IPS-20b (cell line): ENCODE measurements around the gene EPB41L4B.
"Not testable (repeated sequence)": the region's sequence is repeated elsewhere in the genome, so short reads cannot be mapped to it uniquely, and the experiment has no call there.

Source experiments
- H3K27ac ChIP-seq: one replicate; pipeline ENCODE4 v1.5.1; 2013; ENCODE audit warnings: low read length
- H3K27me3 ChIP-seq: 2 replicates; pipeline ENCODE4 v1.6.1; 2013; ENCODE audit warnings: mild to moderate bottlenecking, low read length, inconsistent platforms; ENCODE audit not compliant: insufficient read depth
- H3K36me3 ChIP-seq: 2 replicates; pipeline ENCODE4 v1.6.1; 2013; ENCODE audit warnings: low read depth, mild to moderate bottlenecking, inconsistent platforms, low read length, moderate library complexity; ENCODE audit not compliant: insufficient read depth
- H3K4me1 ChIP-seq: 2 replicates; pipeline ENCODE4 v1.6.1; 2013; ENCODE audit warnings: mild to moderate bottlenecking, control low read depth, inconsistent platforms, low read length, moderate library complexity; ENCODE audit not compliant: insufficient read depth
- H3K4me3 ChIP-seq: 2 replicates; pipeline ENCODE4 v1.5.1; 2013; ENCODE audit warnings: mild to moderate bottlenecking, low read length, inconsistent platforms
- H3K9ac ChIP-seq: 2 replicates; pipeline ENCODE4 v1.6.1; 2013; ENCODE audit warnings: low read depth, mild to moderate bottlenecking, inconsistent platforms, low read length, moderate library complexity
- H3K9me3 ChIP-seq: 2 replicates; pipeline ENCODE4 v1.6.1; 2013; ENCODE audit warnings: mild to moderate bottlenecking, low read depth, low read length, inconsistent platforms; ENCODE audit not compliant: insufficient read depth

Gene EPB41L4B

GRCh38 chr9:109290385-109290784 is 30.5 kb downstream of the EPB41L4B start:
- no peaks in the 10 kb centered on the region for H3K27me3 ChIP-seq
- H3K27ac ChIP-seq = no peak overlapping the region
- H3K36me3 ChIP-seq = no peaks in the 10 kb centered on the region
- H3K9me3 ChIP-seq = no peaks in the 10 kb centered on the region
- H3K9ac ChIP-seq = no peak overlapping the region
- no peak overlapping the region for H3K4me3 ChIP-seq
- 0 out of 2 replicates have a peak, but pooled peaks cover 4% of the 10 kb centered on the region for H3K4me1 ChIP-seq

DNA sequence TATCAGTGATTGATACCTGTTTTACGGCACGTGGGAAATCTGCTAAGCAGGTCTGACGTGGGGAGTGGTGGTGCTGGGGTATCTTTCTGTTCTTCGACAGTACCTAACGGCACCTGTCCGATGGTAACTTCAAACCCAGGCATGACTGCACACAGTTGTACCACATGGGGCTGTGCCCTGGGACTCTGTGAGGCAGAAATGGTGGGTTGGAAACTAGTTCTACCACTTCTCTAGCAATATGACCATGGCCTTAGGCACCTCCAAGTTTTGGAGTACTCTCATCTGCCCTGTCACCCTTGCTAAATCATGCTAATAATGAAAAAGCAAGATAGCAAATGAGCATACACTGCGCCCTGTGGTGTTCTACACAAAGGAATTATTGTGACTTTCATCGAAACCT is 30.9 kb downstream of the EPB41L4B start:
- Histone ChIP-seq H3K36me3 (no peaks in the 10 kb centered on the region), H3K9me3 (no peaks in the 10 kb centered on the region), H3K4me1 (0 out of 2 replicates have a peak, but pooled peaks cover 4% of the 10 kb centered on the region), H3K27ac (no peak overlapping the region), H3K4me3 (no peak overlapping the region), H3K9ac (no peak overlapping the region), H3K27me3 (no peaks in the 10 kb centered on the region)

DNA sequence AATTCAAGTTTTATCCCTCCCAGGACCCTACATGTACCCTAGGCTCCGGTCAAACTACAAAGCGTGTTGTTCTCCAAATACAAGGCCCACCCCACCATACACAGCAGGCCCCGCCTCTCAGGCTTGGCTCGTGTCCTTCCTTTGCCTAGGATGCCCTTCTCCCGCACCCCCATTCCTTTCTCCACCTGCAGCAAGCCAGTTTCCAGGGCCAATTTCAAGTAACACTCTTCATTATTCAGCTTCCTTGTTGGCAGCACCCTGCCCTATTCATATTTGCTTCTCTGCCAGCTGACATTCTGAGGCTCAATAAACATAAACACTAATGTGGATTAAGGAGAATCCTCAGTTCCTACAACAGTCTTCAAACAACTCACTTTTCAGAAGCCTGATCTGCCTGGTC is 31.7 kb downstream of the EPB41L4B start:
- Histone ChIP-seq H3K4me3 (no peak overlapping the region), H3K4me1 (0 out of 2 replicates have a peak, but pooled peaks cover 4% of the 10 kb centered on the region), H3K27ac (no peak overlapping the region), H3K27me3 (no peaks in the 10 kb centered on the region), H3K9ac (no peak overlapping the region), H3K9me3 (no peaks in the 10 kb centered on the region), H3K36me3 (no peaks in the 10 kb centered on the region)

- 0 out of 2 replicates have a peak, but pooled peaks cover 4% of the 10 kb centered on the region for H3K4me1 ChIP-seq
- no peaks in the 10 kb centered on the region for H3K36me3 ChIP-seq
- H3K9ac ChIP-seq = no peak overlapping the region
- H3K4me3 ChIP-seq = no peak overlapping the region
- H3K27ac ChIP-seq = no peak overlapping the region
- no peaks in the 10 kb centered on the region for H3K27me3 ChIP-seq
- H3K9me3 ChIP-seq = no peaks in the 10 kb centered on the region
Observed at GRCh38 chr9:109286981-109287380, 33.9 kb downstream of the EPB41L4B start.

DNA sequence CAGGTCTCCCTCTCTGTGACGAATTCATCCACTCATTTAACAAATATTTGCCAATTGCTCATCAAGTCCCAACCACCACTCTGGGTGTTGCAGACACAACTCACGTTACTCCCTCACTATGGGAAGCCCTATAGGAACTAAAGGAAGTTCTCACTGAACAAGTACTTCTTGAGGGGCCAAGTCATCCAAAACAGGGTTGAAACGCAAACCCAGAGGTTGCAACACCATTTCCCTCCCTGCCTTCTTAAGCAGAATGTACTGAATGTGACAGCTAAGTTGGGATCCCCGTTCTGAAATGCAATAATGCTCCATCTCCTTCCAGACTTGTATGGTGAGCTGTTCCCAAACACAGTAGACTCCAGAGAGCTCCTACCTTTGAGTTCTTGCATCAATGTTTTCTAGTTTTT is 34.3 kb downstream of the EPB41L4B start:
- H3K9ac ChIP-seq = no peak overlapping the region
- H3K9me3 ChIP-seq = no peaks in the 10 kb centered on the region
- H3K27me3 ChIP-seq = no peaks in the 10 kb centered on the region
- H3K27ac ChIP-seq = no peak overlapping the region
- no peaks in the 10 kb centered on the region for H3K36me3 ChIP-seq
- H3K4me1 ChIP-seq = 0 out of 2 replicates have a peak, but pooled peaks cover 4% of the 10 kb centered on the region
- no peak overlapping the region for H3K4me3 ChIP-seq

DNA sequence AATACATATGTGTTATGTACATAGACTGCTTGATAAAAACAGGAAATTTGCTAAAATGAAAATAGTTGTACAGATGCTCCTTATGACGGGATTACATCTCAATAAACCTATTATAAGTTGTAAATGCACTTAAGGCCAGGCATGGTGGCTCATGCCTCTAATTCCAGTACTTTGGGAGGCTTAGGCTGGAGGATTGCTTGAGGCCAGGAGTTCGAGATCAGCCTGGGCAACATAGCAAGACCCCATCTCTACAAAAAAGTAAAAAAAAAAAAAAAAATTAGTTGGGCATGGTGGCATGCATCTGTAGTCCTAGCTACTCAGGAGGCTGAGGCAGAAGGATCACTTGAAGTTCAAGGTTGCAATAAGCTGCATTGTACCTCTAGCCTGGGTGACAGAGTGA is 37.2 kb downstream of the EPB41L4B start:
- H3K27me3 ChIP-seq, H3K36me3 ChIP-seq, H3K4me1 ChIP-seq, H3K9me3 ChIP-seq, H3K27ac ChIP-seq, H3K4me3 ChIP-seq, H3K9ac ChIP-seq: not testable (repeated sequence)

GRCh38 chr9:109283012-109283411 is 37.8 kb downstream of the EPB41L4B start:
- H3K36me3 ChIP-seq = no peaks in the 10 kb centered on the region; the same call in 1 of the 2 replicates
- no peaks in the 10 kb centered on the region for H3K9me3 ChIP-seq
- peaks cover 4% of the 10 kb centered on the region; the same call in 1 of the 2 replicates for H3K4me1 ChIP-seq
- H3K9ac ChIP-seq = no peak overlapping the region
- H3K4me3 ChIP-seq = no peak overlapping the region
- no peak overlapping the region for H3K27ac ChIP-seq
- H3K27me3 ChIP-seq = no peaks in the 10 kb centered on the region

- Histone ChIP-seq H3K4me3 (no peak overlapping the region), H3K9me3 (no peaks in the 10 kb centered on the region), H3K27me3 (no peaks in the 10 kb centered on the region), H3K27ac (no peak overlapping the region), H3K4me1 (peaks cover 4% of the 10 kb centered on the region; the same call in 1 of the 2 replicates), H3K36me3 (no peaks in the 10 kb centered on the region; the same call in 1 of the 2 replicates), H3K9ac (no peak overlapping the region)
Observed at GRCh38 chr9:109282302-109282701, 38.6 kb downstream of the EPB41L4B start.

DNA sequence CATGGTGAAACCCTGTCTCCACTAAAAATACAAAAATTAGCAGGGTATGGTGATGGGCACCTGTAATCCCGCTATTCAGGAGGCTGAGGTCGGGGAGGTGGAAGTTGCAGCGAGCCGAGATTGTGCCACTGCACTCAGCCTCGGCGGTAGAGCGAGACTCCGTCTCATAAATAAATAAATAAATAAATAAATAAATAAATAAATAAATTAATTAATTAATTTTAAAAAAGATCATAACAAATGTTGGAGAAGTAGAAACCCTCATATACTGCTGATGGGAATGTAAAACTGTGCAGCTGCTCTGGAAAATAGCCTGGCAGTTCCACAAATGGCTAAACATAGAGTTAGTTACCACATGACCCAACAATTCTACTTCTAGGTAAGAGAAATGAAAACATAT is 39.3 kb downstream of the EPB41L4B start:
- no peaks in the 10 kb centered on the region; the same call in 1 of the 2 replicates for H3K36me3 ChIP-seq
- no peak overlapping the region for H3K27ac ChIP-seq
- no peak overlapping the region for H3K9ac ChIP-seq
- H3K27me3 ChIP-seq = no peaks in the 10 kb centered on the region
- peaks cover 4% of the 10 kb centered on the region; the same call in 1 of the 2 replicates for H3K4me1 ChIP-seq
- no peaks in the 10 kb centered on the region for H3K9me3 ChIP-seq
- no peak overlapping the region for H3K4me3 ChIP-seq

- Histone ChIP-seq H3K36me3 (no peaks in the 10 kb centered on the region; the same call in 1 of the 2 replicates), H3K27me3 (no peaks in the 10 kb centered on the region), H3K4me3 (no peak overlapping the region), H3K9ac (no peak overlapping the region), H3K27ac (no peak overlapping the region), H3K9me3 (no peaks in the 10 kb centered on the region), H3K4me1 (peaks cover 4% of the 10 kb centered on the region; the same call in 1 of the 2 replicates)
Observed at GRCh38 chr9:109278848-109279247, 42.0 kb downstream of the EPB41L4B start.

DNA sequence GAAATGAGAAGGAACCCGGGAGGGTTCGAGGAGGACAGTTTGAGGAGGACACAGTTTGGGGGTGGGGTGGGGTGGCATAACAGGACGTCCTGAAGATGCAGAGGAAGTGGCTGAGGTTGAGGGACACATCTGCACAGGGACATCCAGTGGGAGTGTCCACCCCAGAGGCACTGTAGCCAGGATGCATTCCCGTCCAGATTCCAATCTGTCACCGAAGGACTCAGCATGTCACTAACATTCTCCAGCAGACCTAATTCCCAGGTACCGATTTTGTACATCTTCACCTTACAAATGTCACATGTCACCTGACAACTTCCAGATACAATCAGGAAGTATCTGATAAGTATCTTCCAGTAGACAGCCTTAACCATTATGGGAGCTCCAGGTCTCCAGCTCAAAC is 42.6 kb downstream of the EPB41L4B start:
- Histone ChIP-seq H3K36me3 (no peaks in the 10 kb centered on the region; the same call in 1 of the 2 replicates), H3K27ac (no peak overlapping the region), H3K27me3 (no peaks in the 10 kb centered on the region), H3K9me3 (no peaks in the 10 kb centered on the region), H3K4me1 (peaks cover 4% of the 10 kb centered on the region; the same call in 1 of the 2 replicates), H3K4me3 (no peak overlapping the region), H3K9ac (no peak overlapping the region)

- Histone ChIP-seq H3K36me3 (no peaks in the 10 kb centered on the region; the same call in 1 of the 2 replicates), H3K4me3 (no peak overlapping the region), H3K27ac (no peak overlapping the region), H3K27me3 (no peaks in the 10 kb centered on the region), H3K4me1 (peaks cover 4% of the 10 kb centered on the region; the same call in 1 of the 2 replicates), H3K9me3 (no peaks in the 10 kb centered on the region), H3K9ac (no peak overlapping the region)
Observed at GRCh38 chr9:109277451-109277850, 43.4 kb downstream of the EPB41L4B start.
